ENCODE measurements around the gene FSTL5. TPM values are rescaled to one million over a fixed set of nuclear protein-coding genes. Genes with fewer than 3 reads are reported as not detected.

FSTL5 gene
- total and polyA plus RNA-seq, 4 donors, result 0.01 to 0.08 TPM; not detected in 2

DNA sequence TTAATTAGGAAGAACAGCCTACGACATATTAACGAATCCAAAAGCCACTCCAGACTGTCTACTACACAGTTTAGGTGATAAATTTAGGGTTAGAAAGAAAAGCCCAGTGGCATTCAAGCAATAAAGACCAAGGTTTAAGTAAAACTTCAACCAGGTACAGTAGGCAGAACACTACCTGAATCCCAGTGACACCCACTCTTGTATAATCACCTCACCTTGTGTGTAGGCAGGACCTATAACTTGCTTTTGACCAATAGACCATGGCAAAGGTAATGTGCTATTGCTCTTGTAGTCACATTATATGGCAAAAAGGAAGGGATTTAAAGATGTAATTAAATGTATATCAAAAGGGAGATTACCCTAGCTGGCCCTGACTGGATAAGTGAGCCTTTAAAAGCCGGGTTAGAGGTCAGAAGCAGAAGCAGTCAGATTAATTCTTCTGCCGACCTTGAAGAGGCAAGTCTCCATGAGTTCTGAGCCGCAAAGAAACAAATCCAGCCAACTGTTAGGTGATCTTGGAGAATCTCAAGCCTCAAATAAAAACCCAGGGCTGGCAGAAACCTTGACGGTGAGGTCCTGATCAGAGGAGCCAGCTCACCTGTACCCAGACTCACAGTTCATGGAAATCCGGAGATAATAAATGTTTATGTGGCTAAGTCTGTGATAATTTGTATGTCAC is 8.8 kb downstream of the FSTL5 start:
- Histone ChIP-seq H3K4me3 (ENCODE audit: low read depth in 1 of 3, low read length in 3 of 3) (no peak overlapping the region), H3K27ac (ENCODE audit: low read depth in 1 of 2, low read length in 2 of 2) (no peak overlapping the region), H3K4me1 (ENCODE audit: control insufficient read depth in 4 of 4, insufficient read depth in 4 of 4, low read length in 3 of 4) (no peaks in the 10 kb centered on the region), H3K9ac (ENCODE audit: low read depth in 1 of 2, low read length in 2 of 2) (no peak overlapping the region), H3K36me3 (ENCODE audit: control insufficient read depth in 4 of 4, insufficient read depth in 3 of 4, low read depth in 1 of 4, low read length in 3 of 4) (no peaks in the 10 kb centered on the region), H3K27me3 (ENCODE audit: control insufficient read depth in 4 of 4, insufficient read depth in 4 of 4, low read length in 3 of 4) (peaks cover 0 to 8% (median 0%) of the 10 kb centered on the region in 4 donors), H3K9me3 (ENCODE audit: control insufficient read depth in 4 of 4, low read length in 3 of 4) (no peaks in the 10 kb centered on the region)
- TF ChIP-seq, protein P1, sequence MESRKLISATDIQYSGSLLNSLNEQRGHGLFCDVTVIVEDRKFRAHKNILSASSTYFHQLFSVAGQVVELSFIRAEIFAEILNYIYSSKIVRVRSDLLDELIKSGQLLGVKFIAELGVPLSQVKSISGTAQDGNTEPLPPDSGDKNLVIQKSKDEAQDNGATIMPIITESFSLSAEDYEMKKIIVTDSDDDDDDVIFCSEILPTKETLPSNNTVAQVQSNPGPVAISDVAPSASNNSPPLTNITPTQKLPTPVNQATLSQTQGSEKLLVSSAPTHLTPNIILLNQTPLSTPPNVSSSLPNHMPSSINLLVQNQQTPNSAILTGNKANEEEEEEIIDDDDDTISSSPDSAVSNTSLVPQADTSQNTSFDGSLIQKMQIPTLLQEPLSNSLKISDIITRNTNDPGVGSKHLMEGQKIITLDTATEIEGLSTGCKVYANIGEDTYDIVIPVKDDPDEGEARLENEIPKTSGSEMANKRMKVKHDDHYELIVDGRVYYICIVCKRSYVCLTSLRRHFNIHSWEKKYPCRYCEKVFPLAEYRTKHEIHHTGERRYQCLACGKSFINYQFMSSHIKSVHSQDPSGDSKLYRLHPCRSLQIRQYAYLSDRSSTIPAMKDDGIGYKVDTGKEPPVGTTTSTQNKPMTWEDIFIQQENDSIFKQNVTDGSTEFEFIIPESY (IDR thresholded peaks at IDR 0.05), result no peak
- TF ChIP-seq, protein P2, sequence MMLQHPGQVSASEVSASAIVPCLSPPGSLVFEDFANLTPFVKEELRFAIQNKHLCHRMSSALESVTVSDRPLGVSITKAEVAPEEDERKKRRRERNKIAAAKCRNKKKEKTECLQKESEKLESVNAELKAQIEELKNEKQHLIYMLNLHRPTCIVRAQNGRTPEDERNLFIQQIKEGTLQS (IDR thresholded peaks at IDR 0.05), result no peak
- TF ChIP-seq NR2F2 (IDR thresholded peaks at IDR 0.05) (no peak), HNF4G (IDR thresholded peaks at IDR 0.05) (no peak), FOXA2 (IDR thresholded peaks at IDR 0.05) (no peak), YY1 (IDR thresholded peaks at IDR 0.05) (no peak), RAD21 (IDR thresholded peaks at IDR 0.05) (no peak)
- DNase-seq (ENCODE audit: low spot score), result no peak
- 78% methylated on average over 7 of the region's 7 CpGs for WGBS

DNA sequence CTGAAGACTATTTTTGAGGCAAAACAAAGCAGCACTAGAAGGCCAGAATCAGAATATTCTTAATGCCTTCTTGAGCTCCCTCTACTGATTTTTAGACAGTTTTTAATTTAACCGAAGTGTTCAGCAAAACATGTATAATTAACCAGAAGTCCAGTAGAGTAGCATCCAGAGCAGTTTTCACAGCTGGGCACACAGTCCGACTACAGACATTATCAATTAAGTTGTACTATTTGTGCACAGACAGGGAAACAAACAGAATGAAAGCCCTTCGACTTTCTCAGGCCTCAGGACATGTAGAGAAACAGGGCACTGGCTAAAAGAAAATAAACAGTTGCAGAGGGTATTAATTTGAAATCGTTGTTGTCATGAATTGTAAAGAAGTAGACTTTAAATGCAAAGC is 11.9 kb downstream of the FSTL5 start:
- no peak for DNase-seq (ENCODE audit: low spot score)
- H3K36me3 ChIP-seq (ENCODE audit: control insufficient read depth in 4 of 4, insufficient read depth in 3 of 4, low read depth in 1 of 4, low read length in 3 of 4), result no peaks in the 10 kb centered on the region
- WGBS, result 61% methylated on average over 4 of the region's 4 CpGs
- no peak overlapping the region for H3K4me3 ChIP-seq (ENCODE audit: low read depth in 1 of 3, low read length in 3 of 3)
- no peak overlapping the region for H3K27ac ChIP-seq (ENCODE audit: low read depth in 1 of 2, low read length in 2 of 2)
- peaks cover 0 to 8% (median 0%) of the 10 kb centered on the region in 4 donors for H3K27me3 ChIP-seq (ENCODE audit: control insufficient read depth in 4 of 4, insufficient read depth in 4 of 4, low read length in 3 of 4)
- no peak overlapping the region for H3K9ac ChIP-seq (ENCODE audit: low read depth in 1 of 2, low read length in 2 of 2)
- H3K9me3 ChIP-seq (ENCODE audit: control insufficient read depth in 4 of 4, low read length in 3 of 4), result no peaks in the 10 kb centered on the region
- H3K4me1 ChIP-seq (ENCODE audit: control insufficient read depth in 4 of 4, insufficient read depth in 4 of 4, low read length in 3 of 4), result no peaks in the 10 kb centered on the region
- TF ChIP-seq YY1 (IDR thresholded peaks at IDR 0.05) (no peak), SP1 (IDR thresholded peaks at IDR 0.05) (no peak), GABPA (IDR thresholded peaks at IDR 0.05 in 1 of 2, conservative IDR thresholded peaks at IDR 0.05 in 1 of 2) (no peak), TAF1 (conservative IDR thresholded peaks at IDR 0.05) (no peak), EGR1 (IDR thresholded peaks at IDR 0.05; ENCODE audit: low read depth in 2 of 2) (no peak), NR2F2 (IDR thresholded peaks at IDR 0.05) (no peak), HNF4A (conservative IDR thresholded peaks at IDR 0.05) (no peak), FOXA1 (IDR thresholded peaks at IDR 0.05) (no peak), RAD21 (IDR thresholded peaks at IDR 0.05) (no peak), FOXA2 (IDR thresholded peaks at IDR 0.05) (no peak), RXRA (IDR thresholded peaks at IDR 0.05) (no peak)
- TF ChIP-seq, protein P1 (IDR thresholded peaks at IDR 0.05), result no peak
- TF ChIP-seq, protein P3, sequence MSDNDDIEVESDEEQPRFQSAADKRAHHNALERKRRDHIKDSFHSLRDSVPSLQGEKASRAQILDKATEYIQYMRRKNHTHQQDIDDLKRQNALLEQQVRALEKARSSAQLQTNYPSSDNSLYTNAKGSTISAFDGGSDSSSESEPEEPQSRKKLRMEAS (IDR thresholded peaks at IDR 0.05), result no peak
- TF ChIP-seq, protein P4, sequence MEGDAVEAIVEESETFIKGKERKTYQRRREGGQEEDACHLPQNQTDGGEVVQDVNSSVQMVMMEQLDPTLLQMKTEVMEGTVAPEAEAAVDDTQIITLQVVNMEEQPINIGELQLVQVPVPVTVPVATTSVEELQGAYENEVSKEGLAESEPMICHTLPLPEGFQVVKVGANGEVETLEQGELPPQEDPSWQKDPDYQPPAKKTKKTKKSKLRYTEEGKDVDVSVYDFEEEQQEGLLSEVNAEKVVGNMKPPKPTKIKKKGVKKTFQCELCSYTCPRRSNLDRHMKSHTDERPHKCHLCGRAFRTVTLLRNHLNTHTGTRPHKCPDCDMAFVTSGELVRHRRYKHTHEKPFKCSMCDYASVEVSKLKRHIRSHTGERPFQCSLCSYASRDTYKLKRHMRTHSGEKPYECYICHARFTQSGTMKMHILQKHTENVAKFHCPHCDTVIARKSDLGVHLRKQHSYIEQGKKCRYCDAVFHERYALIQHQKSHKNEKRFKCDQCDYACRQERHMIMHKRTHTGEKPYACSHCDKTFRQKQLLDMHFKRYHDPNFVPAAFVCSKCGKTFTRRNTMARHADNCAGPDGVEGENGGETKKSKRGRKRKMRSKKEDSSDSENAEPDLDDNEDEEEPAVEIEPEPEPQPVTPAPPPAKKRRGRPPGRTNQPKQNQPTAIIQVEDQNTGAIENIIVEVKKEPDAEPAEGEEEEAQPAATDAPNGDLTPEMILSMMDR (IDR thresholded peaks at IDR 0.05; ENCODE audit: low read depth, low read length, missing input control), result no peak
- TF ChIP-seq, protein P2 (IDR thresholded peaks at IDR 0.05), result no peak
